ENCODE data around the gene CREB3L2.

The CREB3L2 gene

GRCh38 chr7:137886281-137886680, 115.6 kb downstream of the CREB3L2 start:
- in situ Hi-C loops (cut with HindIII; ENCODE audit: low sequenced_read_pairs): no loop called here
- H3K4me3 ChIP-seq (ENCODE audit: low read depth, low read length): no peak overlapping the region
- TF ChIP-seq, protein P1, sequence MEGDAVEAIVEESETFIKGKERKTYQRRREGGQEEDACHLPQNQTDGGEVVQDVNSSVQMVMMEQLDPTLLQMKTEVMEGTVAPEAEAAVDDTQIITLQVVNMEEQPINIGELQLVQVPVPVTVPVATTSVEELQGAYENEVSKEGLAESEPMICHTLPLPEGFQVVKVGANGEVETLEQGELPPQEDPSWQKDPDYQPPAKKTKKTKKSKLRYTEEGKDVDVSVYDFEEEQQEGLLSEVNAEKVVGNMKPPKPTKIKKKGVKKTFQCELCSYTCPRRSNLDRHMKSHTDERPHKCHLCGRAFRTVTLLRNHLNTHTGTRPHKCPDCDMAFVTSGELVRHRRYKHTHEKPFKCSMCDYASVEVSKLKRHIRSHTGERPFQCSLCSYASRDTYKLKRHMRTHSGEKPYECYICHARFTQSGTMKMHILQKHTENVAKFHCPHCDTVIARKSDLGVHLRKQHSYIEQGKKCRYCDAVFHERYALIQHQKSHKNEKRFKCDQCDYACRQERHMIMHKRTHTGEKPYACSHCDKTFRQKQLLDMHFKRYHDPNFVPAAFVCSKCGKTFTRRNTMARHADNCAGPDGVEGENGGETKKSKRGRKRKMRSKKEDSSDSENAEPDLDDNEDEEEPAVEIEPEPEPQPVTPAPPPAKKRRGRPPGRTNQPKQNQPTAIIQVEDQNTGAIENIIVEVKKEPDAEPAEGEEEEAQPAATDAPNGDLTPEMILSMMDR (IDR thresholded peaks at IDR 0.05; ENCODE audit: low read depth, low read length): no peak
- DNase-seq (ENCODE audit: low read depth, low spot score): no peak

DNA sequence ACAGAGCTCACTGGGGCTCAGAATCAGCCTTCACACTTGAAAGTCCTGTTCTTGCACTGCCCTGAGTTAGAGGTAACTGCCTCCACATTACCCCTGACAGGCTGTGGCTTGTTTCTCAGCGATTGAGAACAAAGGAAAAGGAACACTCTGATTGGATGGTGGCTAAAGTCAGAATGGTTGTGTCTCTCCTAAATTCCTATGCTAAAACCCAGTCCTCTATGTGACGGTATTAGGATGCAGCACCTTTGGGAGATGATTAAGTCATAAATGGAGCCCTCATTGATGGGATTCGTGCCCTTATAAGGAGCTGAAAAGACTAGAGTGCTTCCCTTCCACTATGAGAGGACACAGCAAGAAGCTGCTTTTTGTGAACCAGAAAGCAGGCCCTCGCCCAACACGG, 116.2 kb downstream of the CREB3L2 start:
- no peak for DNase-seq (ENCODE audit: low read depth, low spot score)
- no peak overlapping the region for H3K4me3 ChIP-seq (ENCODE audit: low read depth, low read length)
- TF ChIP-seq, protein P1 (IDR thresholded peaks at IDR 0.05; ENCODE audit: low read depth, low read length): no peak
- in situ Hi-C loops (cut with HindIII; ENCODE audit: low sequenced_read_pairs): no loop called here

DNA sequence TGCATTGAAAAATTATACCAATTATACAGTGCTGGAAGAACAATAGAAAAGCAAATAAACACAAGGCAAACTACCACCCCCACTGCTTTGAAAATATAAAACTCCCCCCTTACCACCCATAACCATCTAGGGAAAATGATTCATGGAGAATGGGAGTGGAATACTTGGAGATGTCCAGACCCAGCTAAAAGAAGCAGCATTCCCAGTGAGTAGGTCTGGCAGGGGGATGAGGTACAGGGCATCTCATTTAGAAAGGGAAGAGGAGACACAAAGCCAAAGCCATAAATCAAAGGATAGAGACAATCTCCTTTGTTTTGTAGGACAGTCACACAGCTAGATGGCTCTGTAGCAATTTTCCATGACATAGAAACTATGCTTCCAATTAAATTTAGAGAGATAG, 119.1 kb downstream of the CREB3L2 start:
- no peak overlapping the region for H3K4me3 ChIP-seq (ENCODE audit: low read depth, low read length)
- DNase-seq (ENCODE audit: low read depth, low spot score): no peak
- TF ChIP-seq, protein P1 (IDR thresholded peaks at IDR 0.05; ENCODE audit: low read depth, low read length): no peak
- in situ Hi-C loops (cut with HindIII; ENCODE audit: low sequenced_read_pairs): no loop called here

GRCh38 chr7:137882261-137882668, 119.6 kb downstream of the CREB3L2 start:
- TF ChIP-seq, protein P1 (IDR thresholded peaks at IDR 0.05; ENCODE audit: low read depth, low read length): no peak
- in situ Hi-C loops (cut with HindIII; ENCODE audit: low sequenced_read_pairs): no loop called here
- DNase-seq (ENCODE audit: low read depth, low spot score): peak; percentile 99
- H3K4me3 ChIP-seq (ENCODE audit: low read depth, low read length): no peak overlapping the region

DNA sequence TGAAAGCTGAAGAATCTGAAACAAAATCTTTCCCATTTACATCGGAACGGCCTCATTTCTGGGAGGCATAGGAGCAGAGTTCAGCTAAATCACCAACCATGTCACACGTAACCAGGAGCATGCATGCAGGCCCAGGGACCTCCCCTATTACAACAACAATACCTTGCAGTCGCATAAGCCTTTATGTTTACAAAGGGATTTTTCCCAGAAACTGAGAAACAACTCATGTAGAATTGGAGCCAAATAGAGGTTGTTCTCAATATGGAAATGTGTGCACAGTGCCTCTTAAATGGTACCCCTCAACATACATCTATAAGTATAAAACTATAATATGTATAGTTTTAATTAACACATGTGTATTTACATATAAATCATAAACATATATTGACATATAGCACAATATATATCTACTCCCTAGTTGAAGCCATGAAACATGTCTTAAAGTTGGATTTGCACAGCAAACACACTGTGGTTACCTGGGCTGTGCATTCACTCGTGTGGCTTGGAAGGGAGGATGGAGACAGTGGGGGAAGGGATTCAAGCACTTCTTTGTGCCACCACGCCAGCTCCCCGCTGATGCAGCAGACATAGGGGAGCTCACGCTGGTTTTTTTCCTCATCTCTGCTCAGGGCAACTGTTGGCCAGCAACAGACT, 120.2 kb downstream of the CREB3L2 start:
- TF ChIP-seq, protein P1 (IDR thresholded peaks at IDR 0.05; ENCODE audit: low read depth, low read length): no peak
- in situ Hi-C loops (cut with HindIII; ENCODE audit: low sequenced_read_pairs): no loop called here

GRCh38 chr7:137880432-137880831, 121.5 kb downstream of the CREB3L2 start:
- in situ Hi-C loops (cut with HindIII; ENCODE audit: low sequenced_read_pairs): no loop called here
- TF ChIP-seq, protein P1 (IDR thresholded peaks at IDR 0.05; ENCODE audit: low read depth, low read length): no peak
- peak; percentile 91 for DNase-seq (ENCODE audit: low read depth, low spot score)
- H3K4me3 ChIP-seq (ENCODE audit: low read depth, low read length): no peak overlapping the region

More for the DNA sequence above, 120.2 kb downstream of the CREB3L2 start:
- DNase-seq (ENCODE audit: low read depth, low spot score): no peak
- H3K4me3 ChIP-seq (ENCODE audit: low read depth, low read length): no peak overlapping the region
